HepG2 (cell line): Measurements from ENCODE around the gene ACSF3. TPM values are rescaled to one million over a fixed set of nuclear protein-coding genes. Genes with fewer than 3 reads are reported as not detected.

Experiments
- ATF3 ChIP-seq: sonication (generic); formaldehyde crosslinking; IDR thresholded peaks from 2 replicates; pipeline ENCODE4 v1.4.0; 2020; ENCODE audit warnings: missing genetic modification reagents
- FOXC1 ChIP-seq: sonication (generic); formaldehyde crosslinking; IDR thresholded peaks from 2 replicates; pipeline ENCODE4 v1.8.0; 2022; ENCODE audit warnings: mild to moderate bottlenecking, missing genetic modification reagents, borderline replicate concordance
- HES4 ChIP-seq: sonication (generic); formaldehyde crosslinking; IDR thresholded peaks from 2 replicates; pipeline ENCODE4 v1.9.0; 2021; ENCODE audit warnings: mild to moderate bottlenecking, missing genetic modification reagents, borderline replicate concordance
- IKZF4 ChIP-seq: sonication (generic); formaldehyde crosslinking; IDR thresholded peaks from 2 replicates; pipeline ENCODE4 v1.5.1; 2020; ENCODE audit warnings: borderline replicate concordance, mild to moderate bottlenecking, low read depth, missing genetic modification reagents; ENCODE audit errors: not compliant biosample characterization
- NFAT5 ChIP-seq: sonication (generic); formaldehyde crosslinking; IDR thresholded peaks from 2 replicates; pipeline ENCODE4 v1.4.0; 2020; ENCODE audit warnings: missing genetic modification reagents
- NFYB ChIP-seq: sonication (generic); formaldehyde crosslinking; IDR thresholded peaks from 2 replicates; pipeline ENCODE4 v1.4.0; 2020; ENCODE audit warnings: missing genetic modification reagents
- NRL ChIP-seq: sonication (generic); formaldehyde crosslinking; IDR thresholded peaks from 2 replicates; pipeline ENCODE4 v1.5.0; 2020; ENCODE audit warnings: missing genetic modification reagents, mild to moderate bottlenecking, moderate library complexity, borderline replicate concordance
- PREB ChIP-seq: sonication (generic); formaldehyde crosslinking; IDR thresholded peaks from 2 replicates; pipeline ENCODE4 v1.4.0; 2020; ENCODE audit warnings: missing genetic modification reagents
- SMYD3 ChIP-seq: sonication (generic); formaldehyde crosslinking; IDR thresholded peaks from 2 replicates; pipeline ENCODE4 v1.8.1; 2023; ENCODE audit warnings: mild to moderate bottlenecking, missing genetic modification reagents
- ZHX2 ChIP-seq, 2 experiments: sonication (generic) in 1 of 2; formaldehyde crosslinking in 1 of 2; IDR thresholded peaks; 2 replicates each; pipeline versions ENCODE4 v1.6.1 to v1.9.0; 2014 to 2022; ENCODE audit warnings: antibody characterized with exemption in 1 of 2, borderline replicate concordance in 1 of 2, inconsistent platforms in 1 of 2, low read depth in 1 of 2, missing genetic modification reagents in 1 of 2
- ZNF331 ChIP-seq: sonication (generic); formaldehyde crosslinking; IDR thresholded peaks from 2 replicates; pipeline ENCODE4 v1.4.0; 2020; ENCODE audit warnings: missing genetic modification reagents
- ZNF350 ChIP-seq: sonication (generic); formaldehyde crosslinking; IDR thresholded peaks from 2 replicates; pipeline ENCODE4 v1.4.0; 2020; ENCODE audit warnings: mild to moderate bottlenecking, low read depth, missing genetic modification reagents, borderline replicate concordance
- ZNF678 ChIP-seq: sonication (generic); formaldehyde crosslinking; IDR thresholded peaks from 2 replicates; pipeline ENCODE4 v1.4.0; 2020; ENCODE audit warnings: mild to moderate bottlenecking, missing genetic modification reagents
- ZNF746 ChIP-seq: sonication (generic); formaldehyde crosslinking; IDR thresholded peaks from 2 replicates; pipeline ENCODE4 v1.8.0; 2022; ENCODE audit warnings: mild to moderate bottlenecking, missing genetic modification reagents
- ZNF788 ChIP-seq: sonication (generic); formaldehyde crosslinking; IDR thresholded peaks from 2 replicates; pipeline ENCODE4 v1.5.0; 2020; ENCODE audit warnings: mild to moderate bottlenecking, missing genetic modification reagents, borderline replicate concordance
- polyA plus RNA-seq, 8 experiments: library from polyadenylated mRNA; depleted of rRNA in 3 of 8; stranded (reverse) in 7 of 8; unstranded in 1 of 8; fragments of >200 nt; fragmentation: Illumina TruSeq in 4 of 8; extraction: Trizol in 4 of 8; gene quantifications; 2 replicates each; pipeline versions ENCODE4 v1.2.1 to v1.2.3, GENCODE V29; 2011 to 2016; ENCODE audit warnings: low read depth in 4 of 8, missing spikeins in 1 of 8, mixed read lengths in 1 of 8; ENCODE audit not compliant: insufficient read depth in 1 of 8
- total RNA-seq, 5 experiments: library from RNA; depleted of rRNA; stranded (reverse); fragments of >200 nt; fragmentation: Illumina TruSeq; extraction: Trizol; gene quantifications; 2 replicates each; pipeline ENCODE4 v1.2.3, GENCODE V29; 2016; ENCODE audit warnings: low read depth in 1 of 5

The ACSF3 gene
- total and polyA plus RNA-seq, 2 of the 13 experiments (the other 11 are each of a cell fraction or from before 2014, with no cell fraction given), result 14.9 to 30.6 TPM

- TF ChIP-seq FOXC1 (CRISPR knock-in tag) (0 out of 2 replicates have a peak, but pooled peaks have one; percentile 12), ATF3 (CRISPR knock-in tag) (no peak), NFYB (no peak), ZHX2 (IDR thresholded peaks at IDR 0.05; ENCODE audit: low read depth) (no peak), ZHX2 (CRISPR knock-in tag; IDR thresholded peaks at IDR 0.05; ENCODE audit: borderline replicate concordance) (no peak), ZNF331 (CRISPR knock-in tag) (0 out of 2 replicates have a peak, but pooled peaks have one; percentile 44), IKZF4 (CRISPR knock-in tag) (no peak), SMYD3 (CRISPR knock-in tag) (no peak), ZNF678 (CRISPR knock-in tag) (peak; percentile 18; the same call in 1 of the 2 replicates), NRL (CRISPR knock-in tag) (no peak), PREB (no peak), ZNF350 (peak; percentile 84; the same call in 1 of the 2 replicates), NFAT5 (CRISPR knock-in tag) (no peak), HES4 (CRISPR knock-in tag) (0 out of 2 replicates have a peak, but pooled peaks have one; percentile 10), ZNF788 (CRISPR knock-in tag) (peak; percentile 87; the same call in 1 of the 2 replicates), ZNF746 (CRISPR knock-in tag) (peak; percentile 61; the same call in 1 of the 2 replicates)
Measured at GRCh38 chr16:89197633-89198416, 104.2 kb downstream of the ACSF3 start (continued).
